GM19193 (cell line): ENCODE data around the gene CNNM4.

Experiments
- POLR2A ChIP-seq: IDR thresholded peaks from 4 replicates; pipeline ENCODE4 v1.6.1; 2011; ENCODE audit not compliant: insufficient read depth, insufficient read length; ENCODE audit errors: extremely low read depth

CNNM4 gene

DNA sequence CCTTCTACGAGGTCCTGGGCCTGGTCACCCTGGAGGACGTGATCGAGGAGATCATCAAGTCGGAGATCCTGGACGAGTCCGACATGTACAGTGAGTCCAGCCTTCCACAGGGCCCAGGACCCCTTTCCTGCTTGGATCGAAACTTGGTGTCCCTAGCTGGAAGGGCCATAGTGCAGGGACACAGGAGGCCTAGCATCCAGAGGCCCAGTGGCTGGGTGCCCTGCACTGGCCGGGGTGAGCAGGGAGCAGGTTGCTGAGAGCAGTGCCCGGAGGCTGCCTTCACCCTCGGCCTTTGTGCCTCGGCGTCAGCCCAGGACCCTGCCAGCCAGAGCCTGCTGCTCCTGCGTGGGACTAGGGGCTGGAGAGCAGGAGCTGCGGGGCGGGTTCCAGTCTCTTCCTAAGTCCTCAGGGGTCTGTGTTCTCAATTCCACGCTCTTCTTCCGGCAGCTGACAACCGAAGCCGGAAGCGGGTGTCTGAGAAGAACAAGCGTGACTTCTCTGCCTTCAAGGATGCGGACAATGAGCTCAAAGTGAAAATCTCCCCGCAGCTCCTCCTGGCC lies 36.4 kb downstream of the CNNM4 start:
- no peak for TF ChIP-seq POLR2A

DNA sequence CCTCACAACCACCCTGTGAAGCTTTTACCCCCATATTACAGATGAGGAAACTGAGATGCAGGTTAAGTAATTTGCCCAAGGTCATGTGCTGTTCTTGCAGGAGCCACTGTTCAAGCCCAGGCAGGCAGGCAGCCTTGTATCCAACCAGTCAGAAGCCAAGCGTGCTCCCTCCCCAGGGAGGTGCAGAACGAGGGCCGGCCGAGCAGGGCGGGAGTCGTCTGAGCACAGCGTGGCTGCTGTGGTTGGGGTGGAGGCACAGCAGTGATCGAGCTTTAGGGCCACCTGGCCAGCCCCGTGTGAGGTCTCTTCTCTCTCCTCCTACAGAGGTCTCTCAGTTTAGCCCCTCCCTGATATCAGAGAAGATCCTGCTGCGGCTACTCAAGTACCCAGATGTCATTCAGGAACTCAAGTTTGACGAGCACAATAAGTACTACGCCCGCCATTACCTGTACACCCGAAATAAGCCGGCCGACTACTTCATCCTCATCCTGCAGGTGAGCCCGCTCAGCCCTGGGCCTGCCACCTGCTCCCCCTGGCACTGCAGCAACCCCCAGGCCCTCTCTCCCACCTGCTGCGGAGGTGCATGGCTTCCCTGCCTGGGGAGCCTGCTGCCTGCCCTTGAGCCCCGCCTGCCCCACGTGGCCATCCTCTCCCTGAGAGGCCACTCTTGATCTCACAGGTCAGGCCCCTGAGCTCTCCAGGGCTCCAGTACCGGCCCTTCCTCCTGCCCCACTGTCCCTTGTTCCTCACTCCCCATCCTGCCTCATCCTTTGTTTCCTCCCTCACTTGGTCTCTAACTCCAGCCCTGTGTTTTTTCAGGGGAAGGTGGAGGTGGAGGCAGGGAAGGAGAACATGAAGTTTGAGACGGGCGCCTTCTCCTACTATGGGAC lies 38.3 kb downstream of the CNNM4 start:
- TF ChIP-seq POLR2A = no peak

DNA sequence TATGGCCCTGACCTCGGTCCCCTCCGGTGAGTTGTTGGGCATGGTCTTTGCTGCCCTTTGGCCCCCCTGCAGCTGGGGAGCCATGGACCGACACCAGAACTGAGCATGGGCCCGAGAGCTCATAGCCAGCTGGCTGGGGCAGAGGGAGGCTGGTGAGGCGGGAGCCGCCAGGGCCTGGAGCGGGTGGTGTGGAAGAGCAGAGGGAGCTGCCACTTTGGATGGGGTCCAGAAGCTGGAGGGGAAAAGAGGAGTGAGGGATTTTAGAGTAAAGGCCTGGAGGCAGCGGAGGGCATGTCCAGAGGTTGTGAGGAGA lies 38.9 kb downstream of the CNNM4 start:
- TF ChIP-seq POLR2A = no peak

DNA sequence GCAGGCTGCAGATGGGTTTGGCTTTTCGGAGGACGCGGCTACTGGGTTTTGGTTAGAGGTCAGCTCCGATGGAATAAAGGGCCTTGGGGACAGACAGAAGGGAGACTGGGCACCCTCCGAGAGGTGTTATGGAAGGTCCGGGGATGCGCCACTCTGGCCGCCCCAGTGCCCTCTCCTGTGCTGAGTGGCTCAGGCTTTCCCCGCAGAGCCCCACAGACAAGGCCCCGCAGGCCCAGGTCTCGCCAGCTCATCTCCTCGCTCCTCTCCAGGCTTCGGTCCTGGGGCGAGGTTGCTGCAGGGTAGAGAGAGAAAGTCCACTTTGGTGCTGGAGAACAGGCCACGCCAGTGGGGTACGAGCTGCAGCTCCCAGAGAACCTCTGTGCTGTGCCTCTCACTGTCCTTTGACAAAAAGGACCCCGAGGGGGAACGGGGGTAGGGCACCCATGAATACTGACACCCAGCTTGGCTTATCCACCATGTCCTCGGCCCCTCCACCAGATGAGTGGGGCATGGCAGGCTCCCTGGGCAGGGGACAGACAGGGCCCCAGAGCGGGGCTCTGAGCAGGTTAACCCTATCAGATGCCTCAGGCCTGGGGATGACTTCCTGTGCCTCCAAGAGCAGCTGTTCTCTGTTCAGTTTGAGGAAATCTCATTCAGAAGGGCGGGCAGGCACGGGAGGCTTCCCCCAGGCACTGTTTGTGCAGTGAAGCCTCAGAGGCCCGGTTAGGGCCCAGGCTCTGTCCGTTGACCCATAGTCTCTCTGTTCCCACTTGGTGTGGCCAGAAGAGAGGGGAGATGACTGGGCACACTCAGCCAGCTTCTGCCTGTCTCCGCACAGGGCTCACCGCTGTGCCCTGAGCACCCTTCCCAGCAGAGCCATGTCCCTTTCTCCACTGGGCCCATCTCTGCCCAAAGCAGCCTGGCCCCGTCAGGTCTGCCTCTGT lies 39.6 kb downstream of the CNNM4 start:
- no peak for TF ChIP-seq POLR2A

DNA sequence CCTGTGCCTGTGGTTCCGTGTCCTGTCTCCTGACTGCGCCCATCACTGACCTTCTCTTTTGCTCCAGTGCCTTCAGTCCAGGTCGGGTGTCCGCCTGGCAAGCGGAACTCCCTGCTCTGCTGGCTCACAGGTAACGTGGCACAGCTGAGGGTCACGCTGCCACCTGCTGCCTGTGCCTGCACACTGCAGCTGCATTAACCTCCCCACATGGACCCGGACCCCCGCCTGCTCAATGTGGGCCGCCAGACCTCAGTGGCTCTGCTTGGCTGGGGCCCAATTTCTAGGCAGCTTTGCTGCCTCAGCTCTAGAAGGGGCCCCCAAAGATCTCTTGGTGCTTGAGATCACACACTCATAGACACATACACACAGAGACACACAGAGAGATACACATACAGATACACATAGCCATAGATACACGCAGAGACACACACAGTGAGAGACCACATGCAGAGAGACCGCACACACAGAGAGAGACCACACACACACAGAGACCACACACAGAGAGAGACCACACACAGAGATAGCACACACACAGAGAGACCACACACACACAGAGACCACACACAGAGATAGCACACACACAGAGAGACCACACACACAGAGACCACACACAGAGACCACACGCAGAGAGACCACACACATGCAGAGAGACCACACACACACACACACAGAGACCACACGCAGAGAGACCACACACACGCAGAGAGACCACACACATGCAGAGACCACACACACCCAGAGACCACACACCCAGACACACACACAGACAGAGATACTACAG lies 40.5 kb downstream of the CNNM4 start:
- no peak for TF ChIP-seq POLR2A

DNA sequence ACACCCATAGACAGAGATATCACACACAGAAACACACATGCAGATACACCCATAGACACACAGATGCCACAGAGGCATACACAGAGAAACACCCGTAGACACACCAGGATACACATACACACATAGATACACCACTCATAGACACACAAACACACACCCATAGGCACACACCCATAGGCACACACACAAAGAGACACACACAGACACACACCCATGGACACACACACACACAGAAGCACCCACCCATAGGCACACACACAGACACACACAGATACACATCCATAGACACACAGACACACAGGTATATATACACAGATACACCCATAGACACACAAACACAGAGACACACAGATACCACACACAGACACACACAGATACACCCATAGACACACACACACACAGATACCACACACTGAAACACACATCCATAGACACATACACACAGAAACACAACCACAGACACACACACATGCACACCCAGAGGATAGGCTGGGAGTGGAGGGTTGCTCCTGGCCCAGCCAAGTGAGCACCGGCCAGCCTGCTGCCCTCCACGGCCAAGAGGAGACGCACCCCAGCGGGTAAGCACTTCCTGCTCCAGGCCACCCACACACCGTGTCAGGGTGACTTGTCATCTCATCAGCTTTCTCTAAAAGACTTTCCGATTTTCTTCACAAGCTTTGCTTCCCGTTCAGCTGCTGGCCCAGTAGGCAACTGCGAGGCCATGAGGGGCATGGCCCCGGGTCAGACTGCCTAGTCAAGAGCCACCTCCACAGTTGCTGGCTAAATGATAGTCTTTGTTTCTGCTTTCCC lies 41.3 kb downstream of the CNNM4 start:
- no peak for TF ChIP-seq POLR2A

DNA sequence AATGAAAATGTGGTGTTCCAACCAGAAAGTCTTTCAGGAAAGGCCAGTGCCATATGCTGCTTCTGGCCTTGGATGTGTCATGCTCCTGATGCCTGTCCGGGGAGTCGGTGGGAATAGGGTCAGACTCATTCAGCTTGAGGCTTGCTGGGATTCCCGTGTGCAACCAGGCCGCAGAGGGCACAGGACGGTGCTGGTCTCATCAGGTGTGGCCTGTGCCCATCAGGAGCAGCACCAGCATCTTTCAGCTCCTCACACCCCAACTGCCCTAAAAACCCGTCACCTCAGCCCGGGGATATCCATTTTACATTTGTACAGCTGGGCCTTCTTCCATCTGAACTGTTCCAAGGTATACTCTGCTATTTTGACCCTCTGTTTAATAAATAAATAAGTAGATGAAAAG lies 42.0 kb downstream of the CNNM4 start:
- TF ChIP-seq POLR2A = no peak

DNA sequence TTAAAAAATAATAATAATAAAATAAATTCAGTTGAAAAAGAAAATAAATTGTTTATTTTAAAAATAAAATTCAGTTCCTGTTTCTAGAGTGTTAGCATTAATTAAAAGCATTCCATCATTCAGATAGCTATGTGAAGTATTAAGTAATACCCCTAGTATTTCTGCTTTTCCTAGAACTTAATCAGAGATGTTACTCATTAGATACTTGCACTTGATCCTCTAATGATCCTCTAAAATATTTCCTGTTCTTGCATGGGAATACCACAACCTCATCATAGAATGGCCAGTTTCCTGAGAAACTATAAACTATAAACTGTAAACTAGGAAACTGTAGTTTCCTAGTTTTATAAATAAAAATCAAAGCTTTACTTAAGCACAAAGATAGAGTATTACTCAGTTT lies 44.3 kb downstream of the CNNM4 start:
- no peak for TF ChIP-seq POLR2A

DNA sequence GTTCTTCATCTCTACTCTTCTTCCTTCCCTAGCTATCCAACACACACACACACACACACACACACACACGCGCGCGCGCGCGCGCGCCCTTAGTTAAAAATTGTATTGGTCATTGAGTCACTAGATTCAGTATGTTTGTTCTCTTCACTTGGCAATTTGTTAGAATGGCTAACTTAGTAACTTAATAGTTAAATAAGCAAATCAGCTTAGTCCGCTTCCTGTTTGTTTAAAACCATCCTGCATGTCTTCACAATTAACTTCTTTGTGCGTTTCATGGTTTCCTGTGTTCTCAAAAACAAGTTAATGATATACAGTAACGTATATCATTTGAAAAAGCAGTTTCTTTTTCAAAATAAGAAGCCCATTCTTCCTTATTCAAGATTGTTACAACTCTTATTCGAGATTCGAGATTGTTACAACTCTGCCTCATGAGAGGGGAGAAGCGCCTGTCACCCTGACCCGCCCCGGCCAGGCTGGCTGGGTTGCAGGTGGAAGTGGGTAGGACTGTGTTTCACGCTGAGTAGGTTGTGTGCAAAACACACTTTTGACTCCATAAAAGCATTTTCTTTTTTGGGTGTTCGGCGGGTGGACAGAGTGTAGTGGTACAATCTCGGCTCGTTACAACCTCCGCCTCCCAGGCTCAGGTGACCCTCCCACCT lies 45.9 kb downstream of the CNNM4 start:
- TF ChIP-seq POLR2A = no peak

DNA sequence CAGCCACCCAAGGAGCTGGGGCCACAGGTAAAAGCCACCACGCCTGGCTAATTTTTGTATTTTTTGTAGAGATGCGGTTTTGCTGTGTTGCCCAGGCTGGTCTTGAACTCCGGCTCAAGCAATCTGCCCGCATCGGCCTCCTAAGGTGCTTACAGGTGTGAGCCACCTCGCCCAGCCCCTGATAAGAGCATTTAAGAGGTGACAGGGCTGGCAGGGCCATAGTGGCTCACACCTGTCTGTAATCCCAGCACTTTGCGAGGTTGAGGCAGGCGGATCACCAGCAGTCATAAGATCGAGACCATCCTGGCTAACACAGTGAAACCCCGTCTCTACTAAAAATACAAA lies 46.4 kb downstream of the CNNM4 start:
- no peak for TF ChIP-seq POLR2A

DNA sequence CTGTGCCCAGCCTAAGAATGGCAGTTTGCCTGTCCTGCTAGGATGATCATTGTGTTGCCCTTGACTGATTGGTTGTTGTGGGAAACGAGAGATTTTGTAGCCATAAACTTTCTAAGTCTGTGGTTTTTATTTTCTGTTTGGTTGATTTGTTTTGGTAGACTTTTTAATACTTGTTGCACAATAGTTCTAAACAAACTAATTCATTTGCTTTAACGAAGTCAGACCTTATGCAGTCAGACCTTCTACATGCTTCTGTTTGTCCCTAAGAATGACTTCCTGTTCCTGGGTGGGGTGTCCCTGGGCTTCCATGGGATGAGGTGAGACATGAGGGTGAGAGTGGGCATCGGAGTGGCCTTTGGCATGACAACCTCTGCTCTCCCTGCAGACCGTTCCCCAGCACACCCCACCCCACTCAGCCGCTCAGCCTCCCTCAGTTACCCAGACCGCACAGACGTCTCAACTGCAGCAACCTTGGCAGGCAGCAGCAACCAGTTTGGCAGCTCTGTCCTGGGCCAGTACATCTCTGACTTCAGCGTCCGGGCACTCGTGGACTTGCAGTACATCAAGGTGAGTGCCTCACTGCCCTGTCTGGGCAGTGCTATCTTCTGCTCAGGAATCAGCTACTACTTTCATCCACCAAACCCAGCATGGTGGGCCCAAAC lies 47.6 kb downstream of the CNNM4 start:
- TF ChIP-seq POLR2A = no peak

DNA sequence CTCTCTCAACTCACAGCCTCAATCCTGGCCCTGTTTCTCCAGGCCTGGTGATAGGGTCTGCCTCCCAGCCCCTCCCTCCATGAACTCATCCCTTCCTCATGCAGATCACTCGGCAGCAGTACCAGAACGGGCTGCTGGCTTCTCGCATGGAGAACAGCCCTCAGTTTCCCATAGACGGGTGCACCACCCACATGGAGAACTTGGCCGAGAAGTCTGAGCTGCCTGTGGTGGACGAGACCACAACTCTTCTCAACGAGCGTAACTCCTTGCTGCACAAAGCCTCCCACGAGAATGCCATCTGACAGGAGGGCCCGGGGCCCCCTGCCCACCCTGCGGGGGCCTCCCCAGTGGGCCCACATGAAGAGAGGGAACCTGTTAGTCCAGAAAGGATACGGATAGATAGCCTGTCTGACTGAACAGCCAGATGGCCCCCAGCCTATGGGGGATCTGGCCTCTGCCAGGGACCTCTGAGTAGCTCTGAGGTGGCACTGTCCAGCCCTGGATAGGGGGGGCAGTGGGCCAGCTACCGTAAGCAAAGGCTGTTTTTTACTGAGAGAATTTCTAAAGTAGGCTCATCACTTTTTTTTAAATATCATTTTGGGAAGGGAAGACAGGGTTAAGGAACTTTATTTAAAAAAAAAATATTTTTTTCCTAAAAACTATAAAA lies 48.6 kb downstream of the CNNM4 start:
- no peak for TF ChIP-seq POLR2A
